Measurements from ENCODE around the gene FBXO17. TPM values are rescaled to one million over a fixed set of nuclear protein-coding genes. Genes with fewer than 3 reads are reported as not detected.

The FBXO17 gene
- total RNA-seq, 1 donor from 2014 or later: 24.1 TPM

DNA sequence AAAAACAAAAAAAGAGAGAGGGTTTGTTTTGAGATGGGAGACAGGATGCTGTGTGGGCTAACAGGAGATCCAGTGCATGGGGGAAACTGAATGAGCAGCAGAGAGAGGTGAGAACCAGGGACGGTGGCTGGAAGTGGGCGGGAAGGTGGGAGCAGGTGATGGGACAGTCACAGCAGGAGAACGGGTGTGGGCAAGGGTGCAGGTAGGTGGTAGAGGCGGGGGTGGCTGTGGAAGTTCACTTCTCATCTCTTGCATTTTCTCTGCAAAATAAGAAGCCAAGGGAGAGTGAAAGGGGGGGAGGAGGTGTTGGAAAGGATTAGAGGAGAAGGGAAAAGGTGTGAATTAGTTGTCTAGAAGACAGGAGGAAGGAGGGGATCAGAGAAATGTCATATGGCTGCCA lies 21.9 kb downstream of the FBXO17 start:
- Mint-ChIP-seq H3K36me3 (ENCODE audit: insufficient read depth) (peaks cover 6% of the 10 kb centered on the region), H3K9me3 (ENCODE audit: low read depth) (no peaks in the 10 kb centered on the region), H3K4me3 (ENCODE audit: low read depth) (no peak overlapping the region), H3K4me1 (ENCODE audit: low read depth) (peaks cover 13% of the 10 kb centered on the region), H3K27me3 (peaks cover 8% of the 10 kb centered on the region), H3K27ac (peak overlapping the region; percentile 69)
- DNase-seq (ENCODE audit: low spot score, unreplicated experiment): no peak
- TF ChIP-seq, protein P1, sequence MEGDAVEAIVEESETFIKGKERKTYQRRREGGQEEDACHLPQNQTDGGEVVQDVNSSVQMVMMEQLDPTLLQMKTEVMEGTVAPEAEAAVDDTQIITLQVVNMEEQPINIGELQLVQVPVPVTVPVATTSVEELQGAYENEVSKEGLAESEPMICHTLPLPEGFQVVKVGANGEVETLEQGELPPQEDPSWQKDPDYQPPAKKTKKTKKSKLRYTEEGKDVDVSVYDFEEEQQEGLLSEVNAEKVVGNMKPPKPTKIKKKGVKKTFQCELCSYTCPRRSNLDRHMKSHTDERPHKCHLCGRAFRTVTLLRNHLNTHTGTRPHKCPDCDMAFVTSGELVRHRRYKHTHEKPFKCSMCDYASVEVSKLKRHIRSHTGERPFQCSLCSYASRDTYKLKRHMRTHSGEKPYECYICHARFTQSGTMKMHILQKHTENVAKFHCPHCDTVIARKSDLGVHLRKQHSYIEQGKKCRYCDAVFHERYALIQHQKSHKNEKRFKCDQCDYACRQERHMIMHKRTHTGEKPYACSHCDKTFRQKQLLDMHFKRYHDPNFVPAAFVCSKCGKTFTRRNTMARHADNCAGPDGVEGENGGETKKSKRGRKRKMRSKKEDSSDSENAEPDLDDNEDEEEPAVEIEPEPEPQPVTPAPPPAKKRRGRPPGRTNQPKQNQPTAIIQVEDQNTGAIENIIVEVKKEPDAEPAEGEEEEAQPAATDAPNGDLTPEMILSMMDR (IDR thresholded peaks at IDR 0.05; ENCODE audit: unreplicated experiment): no peak

DNA sequence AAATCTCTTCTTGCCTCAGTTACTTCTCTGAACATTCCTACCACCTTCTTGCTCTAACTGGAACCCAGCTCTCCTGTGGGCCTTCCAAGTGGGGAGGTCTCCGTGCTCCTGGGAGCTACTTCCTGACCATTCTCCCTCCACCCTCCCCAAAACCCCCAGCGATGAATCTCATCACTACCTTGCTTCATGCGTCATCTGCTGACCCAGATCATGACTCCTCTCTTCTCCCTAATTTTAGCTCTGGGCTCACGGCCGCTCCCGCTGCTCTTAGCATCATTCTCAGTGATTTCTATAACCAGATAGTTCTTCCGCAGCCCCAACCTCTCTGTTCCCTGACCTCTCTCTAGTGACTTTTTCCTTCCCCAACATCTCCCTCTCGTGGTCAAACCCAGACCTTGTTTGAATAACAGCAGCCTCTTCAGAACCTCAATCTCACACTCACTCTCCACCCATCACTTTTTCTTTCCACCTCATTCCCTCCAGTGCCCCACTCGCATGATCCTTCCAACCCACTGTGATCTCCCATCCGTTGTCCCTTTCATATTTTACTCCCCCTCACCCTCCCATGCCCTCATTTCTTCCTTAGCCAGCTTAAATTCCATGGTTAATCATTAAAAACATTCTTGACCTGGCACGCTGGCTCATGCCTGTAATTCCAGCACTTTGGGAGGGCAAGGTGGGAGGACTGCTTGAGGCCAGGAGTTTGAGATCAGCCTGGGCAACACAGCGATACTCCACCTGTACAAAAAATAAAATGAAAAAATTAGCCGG lies 23.0 kb downstream of the FBXO17 start:
- DNase-seq (ENCODE audit: low spot score, unreplicated experiment): no peak
- TF ChIP-seq, protein P1 (IDR thresholded peaks at IDR 0.05; ENCODE audit: unreplicated experiment): peak; percentile 60
- H3K27ac Mint-ChIP-seq: peak overlapping the region; percentile 66

DNA sequence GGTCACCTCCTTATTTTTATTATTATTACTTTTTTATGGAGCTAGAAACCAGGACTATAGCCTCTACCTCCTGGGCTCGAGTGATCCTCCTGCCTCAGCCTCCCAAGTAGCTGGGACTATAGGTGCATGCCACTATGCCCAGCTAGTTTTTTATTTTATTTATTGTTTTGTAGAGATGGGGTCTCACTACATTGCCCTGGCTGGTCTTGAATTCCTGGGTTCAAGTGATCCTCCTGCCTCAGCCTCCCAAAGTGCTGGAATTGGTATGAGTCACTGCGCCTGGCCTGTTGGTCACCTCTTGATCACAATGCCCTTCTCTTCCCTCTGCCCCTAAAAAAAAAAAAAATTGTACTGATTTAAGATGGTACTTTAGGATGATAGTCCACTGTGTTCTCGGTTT lies 24.4 kb downstream of the FBXO17 start:
- H3K4me1 Mint-ChIP-seq (ENCODE audit: low read depth): peaks cover 13% of the 10 kb centered on the region
- H3K9me3 Mint-ChIP-seq (ENCODE audit: low read depth): no peaks in the 10 kb centered on the region
- H3K4me3 Mint-ChIP-seq (ENCODE audit: low read depth): no peak overlapping the region
- TF ChIP-seq, protein P1 (IDR thresholded peaks at IDR 0.05; ENCODE audit: unreplicated experiment): no peak
- H3K27me3 Mint-ChIP-seq: peaks cover 8% of the 10 kb centered on the region
- no peak for DNase-seq (ENCODE audit: low spot score, unreplicated experiment)
- peaks cover 8% of the 10 kb centered on the region for H3K36me3 Mint-ChIP-seq (ENCODE audit: insufficient read depth)
- no peak overlapping the region for H3K27ac Mint-ChIP-seq

More for the DNA sequence above, 23.0 kb downstream of the FBXO17 start:
- Mint-ChIP-seq H3K9me3 (ENCODE audit: low read depth) (no peaks in the 10 kb centered on the region), H3K4me3 (ENCODE audit: low read depth) (no peak overlapping the region), H3K36me3 (ENCODE audit: insufficient read depth) (peaks cover 6% of the 10 kb centered on the region), H3K27me3 (peaks cover 8% of the 10 kb centered on the region), H3K4me1 (ENCODE audit: low read depth) (peaks cover 13% of the 10 kb centered on the region)

DNA sequence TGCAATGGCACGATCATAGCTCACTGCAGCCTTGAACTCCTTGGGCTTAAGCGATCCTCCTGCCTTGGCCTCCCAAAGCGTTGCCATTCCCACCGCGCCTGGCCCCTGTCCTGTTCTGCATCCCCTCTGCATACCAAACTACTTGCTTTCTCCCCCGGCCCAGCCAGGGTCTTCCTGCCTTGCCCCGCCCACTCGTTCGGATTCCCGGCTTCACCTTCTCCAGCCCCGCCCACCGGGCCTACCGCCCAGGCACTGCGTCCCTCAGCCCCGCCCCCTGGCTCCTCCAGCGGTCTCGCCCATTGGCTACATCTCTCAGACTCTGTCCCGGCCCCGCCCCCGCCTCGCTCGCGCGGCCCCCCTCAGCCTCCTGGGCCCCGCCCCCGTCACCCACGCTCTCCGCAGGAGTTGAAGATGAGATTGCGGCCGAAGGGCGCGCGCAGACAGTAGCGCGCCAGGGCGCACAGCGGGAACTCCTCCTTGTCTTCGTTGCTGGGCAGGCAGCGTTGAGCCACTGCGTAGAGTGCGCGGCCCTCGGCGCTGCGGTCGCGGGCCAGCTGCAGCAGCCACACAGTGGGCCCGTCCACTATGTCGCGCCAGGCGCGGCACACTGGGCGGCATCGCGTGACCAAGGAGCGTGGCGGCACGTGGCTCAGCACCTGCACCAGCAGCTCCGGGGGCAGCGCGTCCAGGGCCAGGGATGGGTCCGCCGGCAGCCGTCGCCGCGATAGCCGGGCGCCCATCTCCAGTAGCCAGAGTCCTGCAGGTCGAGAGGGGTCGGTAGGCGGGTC lies 25.8 kb downstream of the FBXO17 start:
- peaks cover 8% of the 10 kb centered on the region for H3K36me3 Mint-ChIP-seq (ENCODE audit: insufficient read depth)

More for the DNA sequence above, 25.8 kb downstream of the FBXO17 start:
- peak; percentile 89 for DNase-seq (ENCODE audit: low spot score, unreplicated experiment)
- H3K27ac Mint-ChIP-seq: peak overlapping the region; percentile 49
- TF ChIP-seq, protein P1 (IDR thresholded peaks at IDR 0.05; ENCODE audit: unreplicated experiment): no peak
- H3K9me3 Mint-ChIP-seq (ENCODE audit: low read depth): no peaks in the 10 kb centered on the region
- peaks cover 13% of the 10 kb centered on the region for H3K4me1 Mint-ChIP-seq (ENCODE audit: low read depth)
- H3K4me3 Mint-ChIP-seq (ENCODE audit: low read depth): peak overlapping the region; percentile 70
- H3K27me3 Mint-ChIP-seq: peaks cover 8% of the 10 kb centered on the region
